HG03066 (cell line): ENCODE results near the gene LIPC.

Experiments
- ATAC-seq: cut with Tn5 transposase; IDR thresholded peaks from one replicate; pipeline ENCODE4 v1.9.1; 2021; ENCODE audit warnings: low read depth; ENCODE audit not compliant: unreplicated experiment

LIPC gene

GRCh38 chr15:58549013-58549784 is 117.4 kb downstream of the LIPC start:
- ATAC-seq: no peak

GRCh38 chr15:58549785-58550074 is 117.9 kb downstream of the LIPC start:
- no peak for ATAC-seq

- ATAC-seq: no peak
Measured at GRCh38 chr15:58551084-58551763, 119.4 kb downstream of the LIPC start.

GRCh38 chr15:58551764-58552504 is 120.1 kb downstream of the LIPC start:
- ATAC-seq: no peak

GRCh38 chr15:58552505-58553364 is 120.9 kb downstream of the LIPC start:
- ATAC-seq: no peak

- ATAC-seq: no peak
Measured at GRCh38 chr15:58553365-58553918, 121.7 kb downstream of the LIPC start.

GRCh38 chr15:58554758-58555157 is 123.0 kb downstream of the LIPC start:
- no peak for ATAC-seq

GRCh38 chr15:58555162-58556027 is 123.6 kb downstream of the LIPC start:
- ATAC-seq: no peak

GRCh38 chr15:58556028-58556361 is 124.2 kb downstream of the LIPC start:
- ATAC-seq: no peak

GRCh38 chr15:58556541-58556940 is 124.8 kb downstream of the LIPC start:
- no peak for ATAC-seq

GRCh38 chr15:58558777-58559176 is 127.0 kb downstream of the LIPC start:
- ATAC-seq: no peak

- no peak for ATAC-seq
Measured at GRCh38 chr15:58559904-58560588, 128.3 kb downstream of the LIPC start.

GRCh38 chr15:58561321-58561720 is 129.5 kb downstream of the LIPC start:
- ATAC-seq: no peak

GRCh38 chr15:58562135-58562534 is 130.3 kb downstream of the LIPC start:
- no peak for ATAC-seq

- no peak for ATAC-seq
Measured at GRCh38 chr15:58564981-58565380, 133.2 kb downstream of the LIPC start.

GRCh38 chr15:58565619-58566018 is 133.8 kb downstream of the LIPC start:
- no peak for ATAC-seq

GRCh38 chr15:58566029-58566428 is 134.2 kb downstream of the LIPC start:
- no peak for ATAC-seq

- ATAC-seq: no peak
Measured at GRCh38 chr15:58568157-58568571, 136.4 kb downstream of the LIPC start.

- no peak for ATAC-seq
Measured at GRCh38 chr15:58569455-58569854, 137.7 kb downstream of the LIPC start.
